ENCODE measurements around the gene EMC7. TPM values are rescaled to one million over a fixed set of nuclear protein-coding genes. Genes with fewer than 3 reads are reported as not detected.
"Not testable (repeated sequence)": the region's sequence is repeated elsewhere in the genome, so short reads cannot be mapped to it uniquely, and the experiment has no call there.

The EMC7 gene
- total RNA-seq, 4 donors from 2014 or later: 28.8 to 51.3 (median 43.1) TPM

DNA sequence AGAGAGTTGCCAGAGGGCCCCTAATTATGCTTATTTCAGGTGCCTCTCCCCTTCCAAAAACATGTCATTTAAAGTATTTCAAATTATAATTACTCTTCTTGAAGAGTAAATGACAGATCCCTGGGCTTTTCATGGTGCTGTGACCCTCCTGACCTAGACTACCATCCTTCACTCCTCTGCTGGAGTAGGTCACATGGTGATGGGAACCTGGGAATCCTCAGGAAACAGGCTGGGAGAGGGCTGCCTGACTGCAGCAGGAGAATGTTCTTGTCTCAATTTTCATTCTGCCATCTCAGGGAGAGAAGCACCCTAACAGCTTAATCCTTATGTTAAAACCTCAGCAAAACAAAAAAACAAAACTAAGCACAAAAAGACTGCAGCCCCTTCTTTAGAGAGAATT lies 24.9 kb upstream of the EMC7 start:
- DNase-seq (ENCODE audit: low spot score in 2 of 2): no peak
- intact Hi-C loops (cut with DNase I; ENCODE audit: low total_unique reads): no loop called here
- H3K4me3 ChIP-seq (ENCODE audit: low read depth, poor library complexity, severe bottlenecking): no peak overlapping the region
- TF ChIP-seq CTCF (IDR thresholded peaks at IDR 0.05): no peak
- no peak for TF ChIP-seq POLR2A (IDR thresholded peaks at IDR 0.05)

GRCh38 chr15:34125945-34126344 lies 24.3 kb upstream of the EMC7 start:
- TF ChIP-seq POLR2A (IDR thresholded peaks at IDR 0.05) (no peak), CTCF (IDR thresholded peaks at IDR 0.05) (no peak)
- WGBS, 2 donors: 71 to 75% methylated on average over 1 of the region's 1 CpG
- no peak for DNase-seq (ENCODE audit: low spot score in 2 of 2)
- intact Hi-C loops (cut with DNase I; ENCODE audit: low total_unique reads): no loop called here
- no peak overlapping the region for H3K4me3 ChIP-seq (ENCODE audit: low read depth, poor library complexity, severe bottlenecking)

- TF ChIP-seq POLR2A (IDR thresholded peaks at IDR 0.05): no peak
- no peak for TF ChIP-seq CTCF (IDR thresholded peaks at IDR 0.05)
- intact Hi-C loops (cut with DNase I; ENCODE audit: low total_unique reads): no loop called here
- 79 to 84% methylated on average over 4 of the region's 4 CpGs for WGBS, 2 donors
- no peak for DNase-seq (ENCODE audit: low spot score in 2 of 2)
- H3K4me3 ChIP-seq (ENCODE audit: low read depth, poor library complexity, severe bottlenecking): no peak overlapping the region
These were observed 23.0 kb upstream of the EMC7 start for GRCh38 chr15:34124651-34125050.

DNA sequence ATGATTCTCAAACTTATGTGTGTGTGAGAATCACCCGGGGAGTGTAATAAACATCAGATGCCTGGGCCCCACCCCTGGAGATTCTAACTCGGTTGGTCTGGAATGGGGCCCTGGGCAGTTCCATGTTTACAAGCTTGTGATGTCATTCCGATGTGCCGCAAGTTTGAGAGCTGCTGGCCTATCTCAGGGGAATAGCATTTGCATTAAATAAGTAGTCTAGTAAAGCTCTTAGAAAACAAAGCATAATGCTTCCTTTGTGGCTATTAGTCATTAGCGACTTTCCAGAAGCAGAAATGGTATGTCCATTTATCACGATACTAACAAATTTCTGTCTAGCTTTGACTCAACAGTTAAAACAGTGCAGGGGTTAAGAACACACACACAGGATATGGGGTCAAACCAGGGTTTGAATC lies 21.1 kb upstream of the EMC7 start:
- DNase-seq (ENCODE audit: low spot score in 2 of 2): no peak
- 50 to 55% methylated on average over 6 of the region's 6 CpGs for WGBS, 2 donors
- intact Hi-C loops (cut with DNase I; ENCODE audit: low total_unique reads): no loop called here
- no peak overlapping the region for H3K4me3 ChIP-seq (ENCODE audit: low read depth, poor library complexity, severe bottlenecking)
- TF ChIP-seq POLR2A (IDR thresholded peaks at IDR 0.05) (no peak), CTCF (IDR thresholded peaks at IDR 0.05) (no peak)

DNA sequence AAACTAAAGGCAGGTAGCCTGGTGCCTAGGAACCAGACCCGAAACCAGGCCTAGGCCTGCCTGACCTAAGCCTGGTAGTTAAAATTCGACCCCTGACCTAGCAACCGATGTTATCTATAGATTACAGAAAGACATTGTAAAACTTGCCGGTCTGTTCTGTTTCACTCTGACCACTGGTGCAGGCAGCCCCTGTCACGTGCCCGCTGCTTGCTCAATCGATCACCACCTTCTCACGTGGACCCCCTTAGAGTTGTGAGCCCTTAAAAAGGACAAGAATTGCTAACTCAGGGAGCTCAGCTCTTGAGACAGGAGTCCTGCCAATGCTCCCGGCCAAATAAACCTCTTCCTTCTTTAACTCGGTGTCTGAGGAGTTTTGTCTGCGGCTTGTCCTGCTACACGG lies 20.1 kb upstream of the EMC7 start:
- intact Hi-C loops (cut with DNase I; ENCODE audit: low total_unique reads); DNase-seq (ENCODE audit: low spot score in 2 of 2); H3K4me3 ChIP-seq (ENCODE audit: low read depth, poor library complexity, severe bottlenecking): not testable (repeated sequence)
- WGBS, 2 donors: 61 to 67% methylated on average over 12 of the region's 12 CpGs

DNA sequence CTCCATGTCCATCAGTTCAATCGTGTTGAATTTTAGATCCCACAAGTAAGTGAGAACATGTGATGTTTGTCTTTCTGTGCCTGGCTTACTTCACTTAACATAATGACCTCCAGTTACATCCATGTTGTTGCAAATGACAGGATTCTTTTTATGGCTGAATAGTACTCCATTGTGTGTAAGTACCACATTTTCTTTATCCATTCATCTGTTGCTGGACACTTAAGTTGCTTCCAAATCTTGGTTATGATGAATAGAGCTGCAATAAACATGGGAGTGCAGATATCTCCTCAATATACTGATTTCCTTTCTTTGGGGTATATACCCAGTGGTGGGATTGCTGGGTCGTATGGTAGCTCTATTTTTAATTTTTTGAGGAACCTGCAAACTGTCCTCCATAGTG lies 18.8 kb upstream of the EMC7 start:
- WGBS, 2 donors: 70 to 82% methylated on average over 2 of the region's 2 CpGs
- DNase-seq (ENCODE audit: low spot score in 2 of 2); H3K4me3 ChIP-seq (ENCODE audit: low read depth, poor library complexity, severe bottlenecking); intact Hi-C loops (cut with DNase I; ENCODE audit: low total_unique reads): not testable (repeated sequence)

- no peak for DNase-seq (ENCODE audit: low spot score in 2 of 2)
- intact Hi-C loops (cut with DNase I; ENCODE audit: low total_unique reads): no loop called here
- TF ChIP-seq POLR2A (IDR thresholded peaks at IDR 0.05): no peak
- TF ChIP-seq CTCF (IDR thresholded peaks at IDR 0.05): no peak
- H3K4me3 ChIP-seq (ENCODE audit: low read depth, poor library complexity, severe bottlenecking): no peak overlapping the region
- 44 to 59% methylated on average over 4 of the region's 4 CpGs for WGBS, 2 donors
These were observed 17.6 kb upstream of the EMC7 start for GRCh38 chr15:34119291-34119690.

Measured in lower leg skin (tissue), 4 donors.